NCI-H2196 (cell line): ENCODE results near the gene FUT6.
A peak's percentile ranks its signal among the peaks of the same experiment; 100 is the strongest.
"Not testable (repeated sequence)": the region's sequence is repeated elsewhere in the genome, so short reads cannot be mapped to it uniquely, and the experiment has no call there.

ENCODE experiments used
- DNase-seq: peaks from one replicate; lab custom pipeline; 2025; ENCODE audit not compliant: unreplicated experiment; lab: John Stamatoyannopoulos, UW

The FUT6 gene

DNA sequence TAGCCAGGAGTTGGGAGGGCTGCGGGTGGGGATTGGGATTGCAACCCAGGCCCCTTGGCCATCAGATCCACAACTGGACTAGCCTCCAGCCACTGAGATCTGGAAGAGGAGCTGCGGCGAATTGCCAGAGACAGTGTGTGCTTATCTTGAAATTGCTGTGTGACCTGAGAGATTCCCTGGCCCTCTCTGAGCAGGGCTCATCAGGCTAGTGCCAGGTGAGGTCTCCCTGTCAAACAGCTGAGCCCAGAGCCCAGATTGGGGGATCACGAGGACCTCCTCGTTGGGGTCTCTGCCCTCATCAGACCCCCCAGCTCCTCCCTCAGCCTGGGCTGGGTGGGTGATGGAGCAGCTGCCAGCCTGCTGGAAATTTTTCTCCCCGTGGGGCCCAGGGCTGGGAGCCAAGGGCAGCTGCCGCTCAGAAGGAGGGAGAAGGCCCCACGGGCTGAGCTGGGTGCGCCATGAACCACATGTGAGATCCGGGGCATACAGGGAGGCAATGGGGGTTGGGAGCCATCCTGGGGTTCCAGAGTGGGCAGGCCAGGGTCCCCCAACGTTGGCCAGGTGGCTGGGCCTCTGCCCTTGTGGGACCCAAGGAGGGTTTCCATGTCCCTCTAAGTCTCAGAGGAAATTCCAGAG lies 23.6 kb upstream of the FUT6 start:
- no peak for DNase-seq

DNA sequence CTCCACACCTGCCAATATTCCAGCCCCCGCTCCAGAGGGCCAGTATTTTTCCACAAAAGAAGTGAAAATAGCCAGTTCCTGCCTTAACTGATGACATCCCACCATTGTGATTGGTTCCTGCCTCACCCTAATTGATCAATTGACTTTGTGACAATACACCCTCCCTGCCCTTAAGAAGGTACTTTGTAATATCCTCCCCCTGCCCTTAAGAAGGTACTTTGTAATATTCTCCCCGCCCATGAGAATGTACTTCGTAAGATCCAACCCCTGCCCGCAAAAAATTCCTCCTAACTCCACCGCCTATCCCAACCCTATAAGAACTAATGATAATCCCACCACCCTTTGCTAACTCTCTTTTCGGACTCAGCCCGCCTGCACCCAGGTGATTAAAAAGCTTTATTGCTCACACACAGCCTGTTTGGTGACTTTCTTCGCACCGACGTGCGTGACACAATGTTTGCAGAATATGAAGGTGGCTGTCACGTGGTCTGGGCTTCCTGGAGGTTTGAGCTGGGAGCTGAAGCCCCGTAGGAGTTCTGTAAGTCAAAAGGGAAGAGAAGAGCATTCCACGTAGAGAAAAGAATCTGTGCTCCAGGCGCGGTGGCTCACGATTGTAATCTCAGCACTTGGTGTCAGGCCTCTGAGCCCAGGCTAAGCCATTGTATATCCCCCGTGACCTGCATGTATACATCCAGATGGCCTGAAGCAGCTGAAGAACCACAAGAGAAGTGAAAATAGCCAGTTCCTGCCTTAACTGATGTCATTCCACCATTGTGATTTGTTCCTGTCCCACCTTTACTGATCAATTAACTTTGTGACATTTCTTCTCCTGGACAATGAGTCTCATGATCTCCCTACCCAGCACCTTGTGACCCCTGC lies 17.9 kb upstream of the FUT6 start:
- DNase-seq = no peak

GRCh38 chr19:5855151-5855550 lies 15.6 kb upstream of the FUT6 start:
- DNase-seq = not testable (repeated sequence)

- not testable (repeated sequence) for DNase-seq
Observed at GRCh38 chr19:5854121-5854520, 14.6 kb upstream of the FUT6 start.

DNA sequence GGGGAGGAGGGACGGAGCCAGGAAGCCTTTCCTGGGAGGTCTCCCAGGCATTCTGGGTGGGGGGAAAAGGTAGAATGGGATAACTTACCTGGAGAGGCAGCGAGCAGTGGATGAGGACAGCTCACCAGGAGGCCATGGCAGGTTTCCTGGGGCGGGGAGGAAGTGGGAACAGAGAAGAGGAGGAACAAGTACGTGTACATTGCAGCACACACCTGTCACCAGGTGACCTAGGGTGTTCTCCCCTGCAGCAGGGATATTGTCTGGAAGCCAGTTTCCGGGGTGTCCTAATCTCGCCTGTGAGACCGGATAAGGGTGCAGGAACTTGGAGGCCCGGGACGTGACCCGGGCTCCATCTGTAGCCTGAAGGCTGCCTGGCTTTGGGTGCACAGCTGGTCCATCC lies 11.8 kb upstream of the FUT6 start, which contains the start of gene FUT3:
Gene FUT3, minus strand, starts transcription at position 148 of the 400 bp plus-strand sequence.
- peak; percentile 19 for DNase-seq

DNA sequence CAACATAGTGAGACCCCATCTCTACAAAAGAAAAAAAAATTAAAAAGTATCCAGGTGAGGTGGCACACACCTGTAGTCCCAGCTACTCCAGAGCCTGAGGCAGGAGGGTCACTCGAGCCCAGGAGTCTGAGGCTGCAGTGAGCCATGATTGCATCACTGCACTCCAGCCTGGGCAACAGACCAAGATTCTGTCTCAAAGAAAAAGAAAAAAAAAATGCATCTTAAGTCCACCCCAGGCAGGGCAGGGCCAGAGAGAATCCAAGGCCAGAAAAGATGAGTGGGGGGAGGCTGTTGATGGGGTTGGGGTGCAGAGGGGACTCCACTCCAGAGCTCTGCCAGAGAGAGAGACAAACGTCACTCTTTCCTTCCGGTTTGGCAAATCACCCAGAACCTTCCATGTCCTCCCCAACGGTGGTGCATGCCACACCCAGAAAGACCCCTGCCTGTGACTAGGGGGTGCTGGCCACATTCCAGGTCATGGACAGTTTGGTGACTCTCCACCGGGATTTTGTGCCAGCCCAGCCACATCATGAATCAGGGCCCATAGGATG lies 11.3 kb upstream of the FUT6 start:
- peak; percentile 40 for DNase-seq

DNA sequence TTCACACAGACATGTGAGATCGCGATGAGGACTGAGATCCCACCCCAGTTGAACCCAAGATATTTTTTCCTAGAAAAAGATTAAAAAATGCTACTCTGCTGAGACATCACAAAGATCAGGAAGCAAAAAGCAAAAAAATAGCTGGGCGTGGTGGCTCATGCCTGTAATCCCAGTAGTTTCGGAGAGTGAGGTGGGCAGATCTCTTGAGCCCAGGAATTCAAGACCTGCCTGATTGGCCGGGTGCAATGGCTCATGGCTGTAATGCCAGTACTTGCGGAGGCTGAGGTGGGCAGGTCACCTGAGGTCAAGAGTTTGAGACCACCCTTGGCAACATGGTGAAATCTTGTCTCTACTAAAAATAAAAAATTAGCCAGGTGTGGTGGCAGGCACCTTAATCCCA lies 10.7 kb upstream of the FUT6 start:
- no peak for DNase-seq

DNA sequence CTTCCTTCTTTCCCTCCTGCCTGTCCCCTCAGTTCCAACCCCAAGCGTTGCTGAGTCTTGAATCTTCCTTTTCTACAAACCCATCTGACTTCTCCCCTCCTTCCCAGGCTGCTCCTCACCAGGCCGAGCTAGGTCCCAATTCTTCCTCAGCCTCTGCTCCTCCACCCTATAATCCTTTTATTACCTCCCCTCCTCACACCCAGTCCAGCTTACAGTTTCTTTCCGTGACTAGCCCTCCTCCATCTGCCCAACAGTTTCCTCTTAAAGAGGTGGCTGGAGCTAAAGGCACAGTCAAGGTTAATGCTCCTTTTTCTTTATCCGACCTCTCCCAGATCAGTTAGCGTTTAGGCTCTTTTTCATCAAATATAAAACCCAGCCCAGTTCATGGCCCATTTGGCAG lies 9.1 kb upstream of the FUT6 start:
- DNase-seq = not testable (repeated sequence)

- DNase-seq = not testable (repeated sequence)
Observed at GRCh38 chr19:5847846-5848245, 8.3 kb upstream of the FUT6 start.

DNA sequence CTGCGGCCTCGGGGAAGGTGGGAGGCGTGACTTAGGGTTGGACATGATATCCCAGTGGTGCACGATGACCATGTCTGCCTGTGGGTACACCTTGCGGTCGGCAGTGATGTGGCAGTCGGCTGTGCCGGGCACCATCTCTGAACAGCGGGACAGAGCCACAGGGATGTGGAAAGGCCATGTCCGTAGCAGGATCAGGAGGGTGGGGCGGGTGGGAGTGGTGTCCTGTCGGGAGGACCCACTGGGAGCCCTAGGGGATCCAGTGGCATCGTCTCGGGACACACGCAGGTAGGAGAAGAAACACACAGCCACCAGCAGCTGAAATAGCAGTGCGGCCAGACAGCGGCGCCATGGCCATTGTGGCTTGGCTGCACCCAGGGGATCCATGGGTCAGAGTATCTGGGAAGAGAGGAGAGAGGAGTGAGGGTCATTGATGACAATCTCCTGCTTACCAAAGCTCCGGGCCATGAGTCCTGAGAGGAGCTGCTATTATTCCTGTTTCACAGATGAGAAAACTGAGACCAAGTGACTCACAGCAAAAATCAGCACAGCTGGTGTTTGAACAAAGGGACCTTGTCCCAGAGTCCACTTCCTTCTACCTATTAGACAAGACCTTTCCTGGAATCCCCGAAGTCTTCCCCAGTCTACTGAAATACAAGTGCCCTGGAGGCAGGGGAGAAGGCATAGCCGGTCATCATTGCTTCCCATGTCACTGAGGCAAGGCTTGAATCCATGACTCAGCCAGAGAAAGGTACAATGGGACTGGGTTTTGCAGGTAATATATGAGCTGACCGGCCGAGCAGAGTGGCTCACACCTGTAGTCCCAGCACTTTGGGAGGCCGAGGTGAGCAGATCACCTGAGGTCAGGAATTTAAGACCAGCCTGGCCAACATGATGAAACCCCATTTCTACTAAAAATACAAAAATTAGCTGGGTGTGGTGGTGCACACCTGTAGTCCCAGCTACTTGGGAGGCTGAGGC lies 5.2 kb upstream of the FUT6 start:
- DNase-seq = no peak

DNA sequence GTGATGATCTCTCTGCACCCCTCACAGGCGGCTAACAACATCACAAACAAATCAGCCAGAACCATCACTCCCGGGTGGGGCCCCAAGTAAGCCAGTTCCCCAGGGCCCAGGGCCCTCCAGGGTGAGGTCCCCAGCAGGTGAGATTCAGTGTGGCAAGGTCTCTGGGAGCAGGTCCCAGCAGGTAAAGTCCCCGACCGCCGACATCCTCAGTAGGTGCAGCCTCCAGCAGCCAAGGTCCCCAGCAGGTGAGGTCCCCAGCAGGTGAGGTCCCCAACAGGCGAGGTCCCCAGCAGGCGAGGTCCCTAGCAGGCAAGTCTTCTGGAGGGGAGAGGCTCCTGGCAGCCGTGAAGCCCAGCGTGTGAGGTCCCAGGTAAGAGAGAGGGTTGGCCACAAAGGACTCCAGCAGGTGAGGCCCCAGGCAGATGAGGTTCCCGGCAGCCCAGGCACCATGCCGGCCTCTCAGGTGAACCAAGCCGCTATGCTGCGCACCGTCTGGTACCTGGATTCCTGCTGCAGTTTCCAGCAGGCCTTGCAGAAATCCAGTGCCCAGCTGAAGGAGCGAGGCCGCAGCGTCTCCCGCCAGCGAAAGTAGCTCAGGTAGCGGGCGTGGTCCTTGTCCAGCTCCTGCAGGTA lies 3.9 kb upstream of the FUT6 start:
- no peak for DNase-seq

GRCh38 chr19:5841735-5842111 lies 2.2 kb upstream of the FUT6 start:
- DNase-seq = not testable (repeated sequence)

- no peak for DNase-seq
Observed at GRCh38 chr19:5838353-5839064, 993 bp downstream of the FUT6 start.

- no peak for DNase-seq
Observed at GRCh38 chr19:5837761-5838352, 1.6 kb downstream of the FUT6 start.

GRCh38 chr19:5832527-5833216 lies 6.8 kb downstream of the FUT6 start:
- no peak for DNase-seq

DNA sequence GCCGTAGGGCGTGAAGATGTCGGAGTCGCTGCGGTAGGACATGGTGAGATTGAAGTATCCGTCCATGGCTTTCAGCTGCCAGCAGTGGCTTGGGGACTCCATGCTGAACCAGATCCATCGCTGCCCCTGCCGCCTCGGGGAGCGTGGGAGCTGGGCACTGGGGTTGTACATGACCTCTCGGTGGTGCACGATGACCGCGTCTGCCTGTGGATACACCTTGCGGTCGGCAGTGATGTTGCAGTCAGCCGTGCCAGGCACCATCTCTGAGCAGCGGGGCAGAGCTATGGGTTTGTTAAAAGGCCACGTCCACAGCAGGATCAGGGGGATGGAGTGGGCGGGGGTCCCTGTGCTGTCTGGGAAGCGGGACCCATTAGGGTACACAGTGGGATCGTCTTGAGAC lies 7.4 kb downstream of the FUT6 start:
- no peak for DNase-seq

DNA sequence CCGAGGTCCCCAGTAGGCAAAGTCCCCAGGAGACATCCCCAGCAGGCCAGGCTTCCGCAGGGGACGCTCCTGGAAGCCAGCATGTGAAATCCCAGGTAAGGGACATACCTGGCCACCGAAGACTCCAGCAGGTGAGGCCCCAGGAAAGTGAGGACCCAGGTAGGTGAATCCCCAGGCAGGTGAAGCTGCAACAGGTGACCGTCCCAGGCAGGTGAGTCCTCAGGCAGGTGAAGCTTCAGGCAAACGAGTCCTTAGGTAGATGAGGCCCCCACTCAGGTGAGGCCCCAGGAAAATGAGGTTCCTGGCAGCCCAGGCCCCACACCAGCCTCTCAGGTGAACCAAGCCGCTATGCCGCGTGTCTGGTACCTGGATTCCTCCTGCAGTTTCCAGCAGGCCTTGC lies 8.3 kb downstream of the FUT6 start:
- no peak for DNase-seq

DNA sequence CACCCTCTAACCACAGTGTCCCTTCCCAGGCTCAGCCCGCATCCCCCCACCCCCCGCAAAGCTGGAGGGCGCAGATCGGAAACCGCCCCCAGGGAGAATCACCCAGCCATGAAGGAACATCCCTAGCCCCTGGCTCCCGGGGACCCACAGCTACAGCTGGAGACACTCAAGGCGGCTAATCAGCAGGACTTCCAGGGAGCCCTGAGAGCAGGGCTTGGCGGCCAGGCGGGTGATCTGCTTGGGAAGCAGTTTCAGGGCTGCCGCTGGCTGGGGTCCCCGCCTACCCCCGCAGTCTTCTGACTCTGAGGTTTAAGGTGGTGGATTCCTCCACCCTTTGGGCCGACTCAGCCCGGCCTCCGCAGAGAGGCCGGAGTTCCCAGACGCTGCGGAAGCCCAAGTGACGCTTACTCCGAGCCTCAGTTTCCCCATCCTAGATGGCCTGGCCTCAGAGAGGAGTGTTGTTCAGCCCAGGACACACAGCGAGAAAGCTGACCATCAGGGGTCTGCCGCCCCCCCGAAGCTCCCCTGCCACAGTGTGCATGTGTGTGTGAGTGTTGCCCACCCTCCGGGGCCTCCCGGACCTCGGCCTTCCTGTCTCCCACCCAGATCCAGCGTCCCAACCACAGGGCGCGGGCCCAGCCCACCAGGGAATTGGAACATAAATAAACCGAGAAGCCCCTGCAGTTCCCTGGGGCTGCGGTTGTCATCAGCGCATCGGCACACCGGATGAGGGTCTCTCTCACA lies 9.8 kb downstream of the FUT6 start:
- no peak for DNase-seq
